Astrocyte (in vitro differentiated cells and primary cell): ENCODE data around the gene RBM25. TPM values are rescaled to one million over a fixed set of nuclear protein-coding genes. Genes with fewer than 3 reads are reported as not detected.

Experiments used
- DNase-seq: peaks from one replicate; pipeline ENCODE4 v3.0.0-alpha.2; 2010; ENCODE audit warnings: low read depth
- FAIRE-seq: peaks from 2 replicates; lab custom pipeline; 2011; peaks lifted over from hg19 to GRCh38; lab: Jason Lieb, UNC
- H2AFZ ChIP-seq: 2 replicates; pipeline ENCODE4 v1.6.0; 2012; ENCODE audit warnings: low read depth, low read length, inconsistent platforms
- H3K27ac ChIP-seq: 2 replicates; pipeline ENCODE4 v1.5.1; 2011; ENCODE audit warnings: low read depth, low read length, inconsistent platforms
- H3K27me3 ChIP-seq: 2 replicates; pipeline ENCODE4 v1.6.0; 2011; ENCODE audit warnings: low read length, inconsistent platforms; ENCODE audit not compliant: insufficient read depth
- H3K36me3 ChIP-seq: 2 replicates; pipeline ENCODE4 v1.5.1; 2011; ENCODE audit warnings: low read length, inconsistent platforms; ENCODE audit not compliant: insufficient read depth
- H3K4me1 ChIP-seq: 2 replicates; pipeline ENCODE4 v1.5.1; 2011; ENCODE audit warnings: low read length, inconsistent platforms; ENCODE audit not compliant: insufficient read depth
- H3K4me2 ChIP-seq: 2 replicates; pipeline ENCODE4 v1.6.0; 2012; ENCODE audit warnings: low read length, inconsistent platforms
- H3K4me3 ChIP-seq: 2 replicates; pipeline ENCODE4 v1.5.1; 2011; ENCODE audit warnings: low read depth, mild to moderate bottlenecking, low read length, inconsistent platforms; ENCODE audit not compliant: insufficient read depth
- H3K79me2 ChIP-seq: 2 replicates; pipeline ENCODE4 v1.6.0; 2012; ENCODE audit warnings: mild to moderate bottlenecking, low read length, inconsistent platforms; ENCODE audit not compliant: insufficient read depth
- H3K9ac ChIP-seq: 2 replicates; pipeline ENCODE4 v1.6.0; 2012; ENCODE audit warnings: mild to moderate bottlenecking, low read length, inconsistent platforms
- H3K9me3 ChIP-seq: 2 replicates; pipeline ENCODE4 v1.5.1; 2012; ENCODE audit warnings: low read depth, mild to moderate bottlenecking, low read length, inconsistent platforms; ENCODE audit not compliant: insufficient read depth
- H4K20me1 ChIP-seq: 2 replicates; pipeline ENCODE4 v1.6.0; 2012; ENCODE audit warnings: low read length, inconsistent platforms; ENCODE audit not compliant: insufficient read depth
- H3K27ac Mint-ChIP-seq: one replicate; pipeline ENCODE4 v1.8.0; 2021; ENCODE audit warnings: mild to moderate bottlenecking, mixed read lengths; ENCODE audit not compliant: unreplicated experiment
- H3K27me3 Mint-ChIP-seq: one replicate; pipeline ENCODE4 v1.8.0; 2021; ENCODE audit warnings: low read depth, mixed read lengths; ENCODE audit not compliant: unreplicated experiment
- H3K36me3 Mint-ChIP-seq: one replicate; pipeline ENCODE4 v1.8.0; 2021; ENCODE audit warnings: low read depth, mixed read lengths; ENCODE audit not compliant: unreplicated experiment
- H3K4me1 Mint-ChIP-seq: one replicate; pipeline ENCODE4 v1.8.0; 2021; ENCODE audit warnings: low read depth, mixed read lengths; ENCODE audit not compliant: unreplicated experiment
- H3K4me3 Mint-ChIP-seq: one replicate; pipeline ENCODE4 v1.8.0; 2021; ENCODE audit warnings: mild to moderate bottlenecking, moderate library complexity, mixed read lengths; ENCODE audit not compliant: unreplicated experiment
- H3K9me3 Mint-ChIP-seq: one replicate; pipeline ENCODE4 v1.8.0; 2021; ENCODE audit warnings: mild to moderate bottlenecking, mixed read lengths; ENCODE audit not compliant: unreplicated experiment
- EZH2 ChIP-seq: IDR thresholded peaks from 2 replicates; pipeline ENCODE4 v1.6.1; 2012; ENCODE audit warnings: mild to moderate bottlenecking, low read length, inconsistent platforms; ENCODE audit not compliant: insufficient read depth
- total RNA-seq: library from RNA; stranded (reverse); gene quantifications from 2 replicates; pipeline ENCODE4 v1.2.1, GENCODE V29; 2021
- TF ChIP-seq, protein P1 (sequence below): IDR thresholded peaks from 2 replicates; pipeline ENCODE4 v1.5.1; 2011; ENCODE audit warnings: low read depth, mild to moderate bottlenecking, inconsistent platforms, low read length, moderate library complexity; ENCODE audit not compliant: insufficient read depth

RBM25 gene
- total RNA-seq, 1 donor from 2014 or later, result 101 TPM

- Histone ChIP-seq H3K9ac (no peak overlapping the region), H3K4me1 (peaks cover 11% of the 10 kb centered on the region), H3K27ac (no peak overlapping the region), H4K20me1 (peaks cover 52% of the 10 kb centered on the region), H2AFZ (no peak overlapping the region), H3K79me2 (peaks cover 82% of the 10 kb centered on the region), H3K4me2 (no peak overlapping the region), H3K9me3 (no peaks in the 10 kb centered on the region), H3K4me3 (no peak overlapping the region), H3K27me3 (no peaks in the 10 kb centered on the region), H3K36me3 (no peaks in the 10 kb centered on the region)
- no peaks in the 10 kb centered on the region for H3K27me3 Mint-ChIP-seq
- FAIRE-seq (no peak), DNase-seq (no peak)
- no peaks in the 10 kb centered on the region for H3K9me3 Mint-ChIP-seq
- H3K27ac Mint-ChIP-seq, result no peak overlapping the region
- H3K4me3 Mint-ChIP-seq, result no peak overlapping the region
- peaks cover 28% of the 10 kb centered on the region for H3K4me1 Mint-ChIP-seq
- TF ChIP-seq EZH2, result no peak
- TF ChIP-seq, protein P1, sequence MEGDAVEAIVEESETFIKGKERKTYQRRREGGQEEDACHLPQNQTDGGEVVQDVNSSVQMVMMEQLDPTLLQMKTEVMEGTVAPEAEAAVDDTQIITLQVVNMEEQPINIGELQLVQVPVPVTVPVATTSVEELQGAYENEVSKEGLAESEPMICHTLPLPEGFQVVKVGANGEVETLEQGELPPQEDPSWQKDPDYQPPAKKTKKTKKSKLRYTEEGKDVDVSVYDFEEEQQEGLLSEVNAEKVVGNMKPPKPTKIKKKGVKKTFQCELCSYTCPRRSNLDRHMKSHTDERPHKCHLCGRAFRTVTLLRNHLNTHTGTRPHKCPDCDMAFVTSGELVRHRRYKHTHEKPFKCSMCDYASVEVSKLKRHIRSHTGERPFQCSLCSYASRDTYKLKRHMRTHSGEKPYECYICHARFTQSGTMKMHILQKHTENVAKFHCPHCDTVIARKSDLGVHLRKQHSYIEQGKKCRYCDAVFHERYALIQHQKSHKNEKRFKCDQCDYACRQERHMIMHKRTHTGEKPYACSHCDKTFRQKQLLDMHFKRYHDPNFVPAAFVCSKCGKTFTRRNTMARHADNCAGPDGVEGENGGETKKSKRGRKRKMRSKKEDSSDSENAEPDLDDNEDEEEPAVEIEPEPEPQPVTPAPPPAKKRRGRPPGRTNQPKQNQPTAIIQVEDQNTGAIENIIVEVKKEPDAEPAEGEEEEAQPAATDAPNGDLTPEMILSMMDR, result no peak
- H3K36me3 Mint-ChIP-seq, result no peaks in the 10 kb centered on the region
Observed at GRCh38 chr14:73140811-73141323, 82.5 kb downstream of the RBM25 start.

DNA sequence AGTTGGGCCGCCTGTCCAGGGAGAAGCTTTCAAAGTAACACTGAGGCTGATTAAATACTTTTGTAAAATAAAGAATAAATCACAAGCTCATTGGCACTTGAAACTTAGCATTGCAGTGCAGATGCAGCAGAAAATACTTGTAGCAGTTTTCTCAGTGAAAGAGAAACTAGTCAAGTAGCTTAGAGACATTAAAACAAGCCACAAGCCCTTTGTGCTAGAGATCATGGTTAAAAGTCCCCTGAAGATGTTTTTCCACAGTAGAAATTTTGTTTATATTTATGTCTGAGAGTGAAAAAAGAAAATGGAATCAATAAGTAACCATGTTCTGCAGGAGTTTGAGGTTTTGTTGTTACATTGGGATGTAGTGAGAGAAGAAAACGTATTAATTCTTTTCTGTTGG is 83.9 kb downstream of the RBM25 start:
- Mint-ChIP-seq H3K4me1 (peaks cover 38% of the 10 kb centered on the region), H3K27me3 (no peaks in the 10 kb centered on the region), H3K9me3 (no peaks in the 10 kb centered on the region), H3K4me3 (no peak overlapping the region), H3K27ac (no peak overlapping the region), H3K36me3 (peaks cover 2% of the 10 kb centered on the region)
- TF ChIP-seq, protein P1, result no peak
- no peak for TF ChIP-seq EZH2
- Histone ChIP-seq H4K20me1 (peaks cover 58% of the 10 kb centered on the region), H3K27ac (no peak overlapping the region), H2AFZ (no peak overlapping the region), H3K79me2 (peaks cover 84% of the 10 kb centered on the region), H3K9me3 (no peaks in the 10 kb centered on the region), H3K9ac (no peak overlapping the region), H3K27me3 (no peaks in the 10 kb centered on the region), H3K4me3 (no peak overlapping the region), H3K4me1 (peaks cover 8% of the 10 kb centered on the region), H3K4me2 (no peak overlapping the region), H3K36me3 (no peaks in the 10 kb centered on the region)
- FAIRE-seq (no peak), DNase-seq (no peak)

DNA sequence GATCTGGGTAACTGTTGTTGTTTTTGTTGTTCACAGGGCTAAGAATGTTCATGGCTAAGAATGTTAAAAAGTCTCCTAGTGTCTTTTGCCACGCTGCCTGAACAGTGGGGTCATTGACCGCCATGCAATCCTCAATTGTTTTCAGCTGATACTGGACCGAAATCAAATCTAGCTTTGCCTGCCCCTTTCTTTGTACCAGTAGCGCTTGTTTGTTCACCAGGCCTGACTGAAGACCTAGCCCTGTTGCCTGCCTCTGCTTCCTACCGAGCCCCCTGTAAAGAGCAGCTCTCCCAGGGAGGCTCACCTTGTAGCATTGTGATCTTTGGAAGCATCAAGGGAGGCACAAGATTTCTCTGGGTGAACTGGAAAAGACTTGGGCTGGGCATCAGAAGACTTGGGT is 84.7 kb downstream of the RBM25 start:
- Histone ChIP-seq H3K4me3 (no peak overlapping the region), H3K27me3 (no peaks in the 10 kb centered on the region), H3K79me2 (peaks cover 78% of the 10 kb centered on the region), H3K36me3 (no peaks in the 10 kb centered on the region), H3K9ac (no peak overlapping the region), H3K27ac (no peak overlapping the region), H4K20me1 (peaks cover 62% of the 10 kb centered on the region), H3K9me3 (no peaks in the 10 kb centered on the region), H2AFZ (no peak overlapping the region), H3K4me2 (no peak overlapping the region), H3K4me1 (peaks cover 8% of the 10 kb centered on the region)
- H3K36me3 Mint-ChIP-seq, result peaks cover 2% of the 10 kb centered on the region
- peaks cover 43% of the 10 kb centered on the region for H3K4me1 Mint-ChIP-seq
- H3K9me3 Mint-ChIP-seq, result no peaks in the 10 kb centered on the region
- peak overlapping the region; percentile 4 for H3K4me3 Mint-ChIP-seq
- H3K27ac Mint-ChIP-seq, result no peak overlapping the region
- DNase-seq, result no peak
- no peaks in the 10 kb centered on the region for H3K27me3 Mint-ChIP-seq
- FAIRE-seq, result no peak
- no peak for TF ChIP-seq EZH2
- TF ChIP-seq, protein P1, result no peak
